Peyer's patch (tissue), 4 donors: ENCODE results near the gene SGMS1. TPM values are rescaled to one million over a fixed set of nuclear protein-coding genes. Genes with fewer than 3 reads are reported as not detected.

Experiments used
- DNase-seq, 3 donors: peaks; one replicate each; pipeline ENCODE4 v3.0.0-alpha.2; 2017 to 2019
- H3K27ac ChIP-seq, 4 donors: fragments of 200-600 bp; sonication (generic); one replicate each; pipeline ENCODE4 v1.5.1; 2016 to 2019
- H3K27me3 ChIP-seq, 2 donors: fragments of 200-600 bp; sonication (generic); one replicate each; pipeline ENCODE4 v1.5.1; 2019
- H3K36me3 ChIP-seq, 3 donors: fragments of 200-600 bp; sonication (generic); one replicate each; pipeline ENCODE4 v1.5.1; 2016 to 2019
- H3K4me1 ChIP-seq, 4 donors: fragments of 200-600 bp; sonication (generic); one replicate each; pipeline ENCODE4 v1.5.1; 2016 to 2019
- H3K4me3 ChIP-seq, 4 donors: fragments of 200-600 bp; sonication (generic); 1 replicate in 3 of 4; 2 replicates in 1 of 4; pipeline ENCODE4 v1.5.1; 2016 to 2019; ENCODE audit warnings: mild to moderate bottlenecking in 1 of 4
- H3K9me3 ChIP-seq, 4 donors: fragments of 200-600 bp; sonication (generic); one replicate each; pipeline ENCODE4 v1.5.1; 2016 to 2019; ENCODE audit warnings: mild to moderate bottlenecking in 1 of 4
- CTCF ChIP-seq, 6 experiments: fragments of 450-650 bp in 4 of 6; fragments of 200-600 bp in 2 of 6; sonication (generic) in 1 of 6; IDR thresholded peaks; one replicate each; pipeline ENCODE4 v1.5.1; 2017 to 2019; ENCODE audit warnings: antibody characterized with exemption in 6 of 6, mild to moderate bottlenecking in 3 of 6, moderate library complexity in 1 of 6
- POLR2A ChIP-seq, 2 donors: fragments of 450-650 bp; IDR thresholded peaks; one replicate each; pipeline ENCODE4 v1.5.1; 2017; ENCODE audit warnings: antibody characterized with exemption in 2 of 2, mild to moderate bottlenecking in 2 of 2, moderate library complexity in 2 of 2
- total RNA-seq, 4 donors: library from RNA; depleted of rRNA; stranded (reverse); fragments of >200 nt; gene quantifications; one replicate each; pipeline ENCODE4 v1.1.0, GENCODE V29; 2016

The SGMS1 gene
- total RNA-seq, 4 donors from 2014 or later, result 73.4 to 117 (median 88.4) TPM

- H3K27ac ChIP-seq, result peak overlapping the region in 1 of 4 donors; percentile 30
- H3K36me3 ChIP-seq, result peaks cover 0 to 3% (median 0%) of the 10 kb centered on the region in 3 donors
- H3K9me3 ChIP-seq, result no peaks in the 10 kb centered on the region
- peak in 1 of 3 donors; percentile 53 for DNase-seq
- H3K4me1 ChIP-seq, result no peaks in the 10 kb centered on the region
- TF ChIP-seq CTCF (IDR thresholded peaks at IDR 0.05) (no peak), POLR2A (IDR thresholded peaks at IDR 0.05) (no peak)
- H3K4me3 ChIP-seq, result no peak overlapping the region
- H3K27me3 ChIP-seq, result no peaks in the 10 kb centered on the region
Measured at GRCh38 chr10:50325449-50326171, 298.1 kb downstream of the SGMS1 start.

- no peak for DNase-seq
- TF ChIP-seq POLR2A (IDR thresholded peaks at IDR 0.05) (no peak), CTCF (IDR thresholded peaks at IDR 0.05) (no peak)
- Histone ChIP-seq H3K27ac (peak overlapping the region in 1 of 4 donors; percentile 30), H3K9me3 (no peaks in the 10 kb centered on the region), H3K4me3 (no peak overlapping the region), H3K4me1 (no peaks in the 10 kb centered on the region), H3K36me3 (peaks cover 0 to 3% (median 0%) of the 10 kb centered on the region in 3 donors), H3K27me3 (no peaks in the 10 kb centered on the region)
Measured at GRCh38 chr10:50324680-50325393, 298.9 kb downstream of the SGMS1 start.

GRCh38 chr10:50324046-50324445 lies 299.7 kb downstream of the SGMS1 start:
- peaks cover 0 to 3% (median 0%) of the 10 kb centered on the region in 3 donors for H3K36me3 ChIP-seq
- DNase-seq, result no peak
- no peak overlapping the region for H3K4me3 ChIP-seq
- H3K4me1 ChIP-seq, result no peaks in the 10 kb centered on the region
- no peak overlapping the region for H3K27ac ChIP-seq
- no peaks in the 10 kb centered on the region for H3K27me3 ChIP-seq
- H3K9me3 ChIP-seq, result no peaks in the 10 kb centered on the region
- no peak for TF ChIP-seq CTCF (IDR thresholded peaks at IDR 0.05)
- TF ChIP-seq POLR2A (IDR thresholded peaks at IDR 0.05), result no peak

- no peak overlapping the region for H3K27ac ChIP-seq
- H3K9me3 ChIP-seq, result no peaks in the 10 kb centered on the region
- no peak overlapping the region for H3K4me3 ChIP-seq
- TF ChIP-seq POLR2A (IDR thresholded peaks at IDR 0.05) (no peak), CTCF (IDR thresholded peaks at IDR 0.05) (no peak)
- DNase-seq, result no peak
- H3K4me1 ChIP-seq, result no peaks in the 10 kb centered on the region
- H3K36me3 ChIP-seq, result peaks cover 0 to 3% (median 0%) of the 10 kb centered on the region in 3 donors
- no peaks in the 10 kb centered on the region for H3K27me3 ChIP-seq
Measured at GRCh38 chr10:50322077-50322476, 301.7 kb downstream of the SGMS1 start.

GRCh38 chr10:50318129-50318528 lies 305.6 kb downstream of the SGMS1 start:
- TF ChIP-seq CTCF (IDR thresholded peaks at IDR 0.05), result no peak
- no peak for TF ChIP-seq POLR2A (IDR thresholded peaks at IDR 0.05)
- Histone ChIP-seq H3K4me3 (no peak overlapping the region), H3K36me3 (no peaks in the 10 kb centered on the region), H3K27ac (no peak overlapping the region), H3K27me3 (no peaks in the 10 kb centered on the region), H3K9me3 (no peaks in the 10 kb centered on the region), H3K4me1 (no peaks in the 10 kb centered on the region)
- DNase-seq, result no peak
